UCSD-AML1 (cell line): Measurements from ENCODE around the gene RPGR.

Experiments used
- DNase-seq: peaks from one replicate; lab custom pipeline; 2025; ENCODE audit not compliant: unreplicated experiment; lab: John Stamatoyannopoulos, UW

The RPGR gene, protein sequence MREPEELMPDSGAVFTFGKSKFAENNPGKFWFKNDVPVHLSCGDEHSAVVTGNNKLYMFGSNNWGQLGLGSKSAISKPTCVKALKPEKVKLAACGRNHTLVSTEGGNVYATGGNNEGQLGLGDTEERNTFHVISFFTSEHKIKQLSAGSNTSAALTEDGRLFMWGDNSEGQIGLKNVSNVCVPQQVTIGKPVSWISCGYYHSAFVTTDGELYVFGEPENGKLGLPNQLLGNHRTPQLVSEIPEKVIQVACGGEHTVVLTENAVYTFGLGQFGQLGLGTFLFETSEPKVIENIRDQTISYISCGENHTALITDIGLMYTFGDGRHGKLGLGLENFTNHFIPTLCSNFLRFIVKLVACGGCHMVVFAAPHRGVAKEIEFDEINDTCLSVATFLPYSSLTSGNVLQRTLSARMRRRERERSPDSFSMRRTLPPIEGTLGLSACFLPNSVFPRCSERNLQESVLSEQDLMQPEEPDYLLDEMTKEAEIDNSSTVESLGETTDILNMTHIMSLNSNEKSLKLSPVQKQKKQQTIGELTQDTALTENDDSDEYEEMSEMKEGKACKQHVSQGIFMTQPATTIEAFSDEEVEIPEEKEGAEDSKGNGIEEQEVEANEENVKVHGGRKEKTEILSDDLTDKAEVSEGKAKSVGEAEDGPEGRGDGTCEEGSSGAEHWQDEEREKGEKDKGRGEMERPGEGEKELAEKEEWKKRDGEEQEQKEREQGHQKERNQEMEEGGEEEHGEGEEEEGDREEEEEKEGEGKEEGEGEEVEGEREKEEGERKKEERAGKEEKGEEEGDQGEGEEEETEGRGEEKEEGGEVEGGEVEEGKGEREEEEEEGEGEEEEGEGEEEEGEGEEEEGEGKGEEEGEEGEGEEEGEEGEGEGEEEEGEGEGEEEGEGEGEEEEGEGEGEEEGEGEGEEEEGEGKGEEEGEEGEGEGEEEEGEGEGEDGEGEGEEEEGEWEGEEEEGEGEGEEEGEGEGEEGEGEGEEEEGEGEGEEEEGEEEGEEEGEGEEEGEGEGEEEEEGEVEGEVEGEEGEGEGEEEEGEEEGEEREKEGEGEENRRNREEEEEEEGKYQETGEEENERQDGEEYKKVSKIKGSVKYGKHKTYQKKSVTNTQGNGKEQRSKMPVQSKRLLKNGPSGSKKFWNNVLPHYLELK

DNA sequence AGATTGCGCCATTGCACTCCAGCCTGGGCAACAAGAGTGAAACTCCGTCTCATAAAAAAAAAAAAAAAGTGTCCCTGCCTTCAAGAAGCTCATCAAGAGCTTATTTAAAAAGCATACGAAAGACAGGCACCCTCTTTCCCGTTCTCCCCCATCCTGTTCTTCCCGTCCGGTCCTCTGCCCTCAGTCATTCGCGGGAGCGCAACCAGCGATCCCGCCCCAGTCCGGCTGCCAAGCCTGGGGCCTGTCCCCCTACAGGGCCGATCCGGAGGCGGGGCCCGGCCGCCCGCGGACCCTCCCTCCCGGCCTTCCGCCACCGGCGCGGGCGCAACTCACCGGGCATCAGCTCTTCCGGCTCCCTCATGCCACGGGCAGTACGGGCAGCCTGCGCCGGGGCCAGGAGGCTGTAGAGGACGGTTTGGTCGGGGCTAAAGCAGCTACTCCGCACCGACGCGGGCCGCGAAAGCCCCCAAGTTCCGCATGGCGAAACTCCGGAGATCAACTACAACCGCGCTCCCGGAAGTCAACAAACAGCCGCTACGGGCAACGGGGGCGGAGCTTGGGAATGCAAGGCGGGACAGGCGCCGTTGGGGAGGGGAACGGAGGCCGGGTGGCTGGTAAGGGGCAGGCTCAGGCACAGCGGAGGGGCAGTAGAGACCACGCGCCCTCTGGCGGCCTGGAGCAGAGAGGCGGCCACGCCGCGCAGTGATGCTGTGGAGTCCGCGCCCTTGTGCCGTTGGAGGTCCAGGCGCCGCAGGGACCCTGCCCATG is at the start of gene RPGR:
Gene RPGR, minus strand, starts transcription at position 503 of the 768 bp plus-strand sequence. Its CDS starts 142 bp downstream, at position 361.
- DNase-seq, result peak; percentile 90

DNA sequence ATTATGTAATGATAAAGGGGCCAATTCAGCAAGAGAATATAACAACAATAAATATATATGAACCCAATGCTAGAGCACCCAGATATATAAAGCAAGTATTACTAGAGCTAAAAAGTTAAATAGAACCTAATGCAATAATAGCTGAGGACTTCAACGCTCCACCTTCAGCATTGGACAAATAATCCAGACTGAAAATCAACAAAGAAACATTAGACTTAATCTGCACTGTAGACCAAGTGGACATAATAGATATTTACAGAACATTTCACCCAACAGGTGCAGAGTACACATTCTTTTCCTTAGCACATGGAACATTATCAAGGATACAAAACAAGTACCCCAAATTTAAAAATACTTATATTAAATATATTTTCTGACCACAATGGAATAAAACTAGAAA is 49.4 kb upstream of the RPGR start:
- DNase-seq, result no peak

DNA sequence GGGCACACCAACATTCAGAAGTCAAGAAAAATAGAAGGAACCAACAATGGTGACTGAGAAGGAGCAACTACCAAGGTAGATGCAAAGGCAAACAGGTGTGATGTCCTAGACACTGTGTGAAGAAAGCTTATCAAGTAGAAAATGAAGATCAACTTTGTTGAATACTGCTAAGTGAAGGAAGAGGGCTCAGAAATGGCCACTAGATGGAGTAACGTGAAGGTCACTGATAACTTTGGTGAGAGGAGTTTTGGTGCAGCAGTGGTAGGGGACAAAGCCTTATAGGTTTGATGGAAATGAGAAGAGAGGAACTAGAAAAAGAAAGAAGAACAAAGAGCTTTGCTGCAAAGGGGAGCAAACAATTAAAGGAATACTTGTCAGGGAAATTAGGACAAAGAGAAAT is 48.6 kb upstream of the RPGR start:
- DNase-seq, result no peak

DNA sequence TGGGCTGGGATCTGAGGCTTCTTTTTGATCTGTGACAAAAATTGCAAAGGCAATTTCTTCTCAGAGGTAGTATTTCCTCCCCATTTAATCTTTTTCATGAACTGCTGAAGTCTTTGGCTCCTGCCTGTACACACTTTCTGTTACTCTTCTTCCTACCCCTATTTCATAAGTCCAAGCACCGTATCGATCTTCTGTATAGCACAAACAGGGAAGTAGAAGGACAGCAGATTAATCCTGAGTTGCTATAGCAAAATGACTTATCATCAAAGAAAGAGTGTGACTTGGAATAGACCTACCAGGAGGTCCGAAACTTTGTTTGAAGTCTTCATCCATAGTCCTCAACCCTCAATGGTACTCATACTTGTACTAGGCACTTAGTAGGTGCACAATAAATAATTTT is 47.1 kb upstream of the RPGR start:
- no peak for DNase-seq

DNA sequence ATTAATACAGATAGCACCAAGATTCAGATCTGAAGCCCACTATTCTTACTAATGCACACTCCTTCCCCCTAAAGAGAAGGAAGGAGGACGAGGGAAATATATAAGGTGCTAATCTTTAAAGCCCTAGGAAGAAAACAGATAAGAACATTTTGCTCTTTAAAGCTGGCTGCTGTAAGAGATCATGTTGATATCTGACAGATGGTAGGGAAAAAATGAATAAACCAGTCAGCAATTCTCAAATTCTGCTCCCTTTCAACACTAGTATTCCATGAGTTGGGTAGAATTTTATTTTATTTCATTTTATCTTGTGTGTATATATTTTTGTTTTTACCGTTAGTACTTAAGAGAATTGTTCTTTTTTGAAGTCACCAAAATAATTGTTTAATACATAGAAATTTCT is 44.3 kb upstream of the RPGR start:
- no peak for DNase-seq

DNA sequence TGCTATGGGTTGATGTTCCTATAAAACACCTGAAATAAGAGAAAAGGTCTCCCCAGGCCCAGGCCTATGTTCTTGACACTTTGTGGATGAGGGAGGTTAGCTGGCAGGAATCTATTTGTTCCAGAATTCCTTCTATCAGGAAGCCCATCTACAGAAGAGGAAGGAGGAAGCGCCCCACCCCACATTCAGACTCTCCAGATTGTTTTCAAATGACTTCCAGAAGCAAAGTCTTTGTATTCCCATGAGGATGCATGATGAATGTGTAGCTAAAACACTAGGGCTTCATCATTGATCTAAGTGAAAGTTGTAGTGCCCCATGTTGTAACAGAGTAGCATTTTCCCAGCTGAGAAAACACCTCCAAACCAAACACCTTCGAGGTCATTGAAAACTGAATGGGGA is 41.5 kb upstream of the RPGR start:
- no peak for DNase-seq

DNA sequence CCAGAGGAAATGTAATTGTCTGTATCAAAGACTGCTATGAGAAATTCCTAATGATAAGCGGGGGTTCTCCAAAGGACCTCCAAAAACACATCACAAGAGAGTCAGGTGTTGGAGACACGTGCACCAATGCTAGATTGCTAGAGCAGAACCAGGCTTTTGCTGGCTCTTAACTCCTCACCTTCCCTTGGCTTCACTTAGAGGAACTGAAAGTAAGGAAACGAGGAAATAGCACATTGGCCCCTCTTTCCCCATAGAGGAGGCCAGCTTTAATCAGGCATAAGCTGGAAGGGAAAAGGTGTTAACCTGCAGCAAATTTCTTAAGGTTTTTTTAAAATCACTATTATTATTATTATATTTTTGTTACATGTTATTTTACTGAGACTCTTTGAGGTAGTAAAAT is 38.6 kb upstream of the RPGR start:
- no peak for DNase-seq

DNA sequence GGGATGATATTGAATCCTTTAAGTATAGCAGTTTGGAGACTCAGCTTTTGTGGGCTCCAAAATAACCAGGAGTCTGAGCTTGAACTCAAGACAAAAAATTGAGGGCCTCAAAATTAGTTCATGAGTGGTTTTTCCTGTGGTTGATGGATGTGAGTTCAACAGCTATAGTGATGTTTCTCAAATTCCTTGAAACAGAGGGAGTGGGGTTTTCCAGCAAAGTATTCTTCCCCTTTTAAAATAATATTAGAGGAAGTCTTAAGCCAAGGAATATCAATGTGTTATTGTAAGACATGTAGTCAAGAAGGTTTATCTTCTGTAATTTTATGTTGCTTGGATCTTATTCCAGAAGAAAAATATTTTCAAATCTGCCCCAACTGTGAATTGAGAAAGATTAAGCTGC is 35.7 kb upstream of the RPGR start:
- DNase-seq, result no peak

DNA sequence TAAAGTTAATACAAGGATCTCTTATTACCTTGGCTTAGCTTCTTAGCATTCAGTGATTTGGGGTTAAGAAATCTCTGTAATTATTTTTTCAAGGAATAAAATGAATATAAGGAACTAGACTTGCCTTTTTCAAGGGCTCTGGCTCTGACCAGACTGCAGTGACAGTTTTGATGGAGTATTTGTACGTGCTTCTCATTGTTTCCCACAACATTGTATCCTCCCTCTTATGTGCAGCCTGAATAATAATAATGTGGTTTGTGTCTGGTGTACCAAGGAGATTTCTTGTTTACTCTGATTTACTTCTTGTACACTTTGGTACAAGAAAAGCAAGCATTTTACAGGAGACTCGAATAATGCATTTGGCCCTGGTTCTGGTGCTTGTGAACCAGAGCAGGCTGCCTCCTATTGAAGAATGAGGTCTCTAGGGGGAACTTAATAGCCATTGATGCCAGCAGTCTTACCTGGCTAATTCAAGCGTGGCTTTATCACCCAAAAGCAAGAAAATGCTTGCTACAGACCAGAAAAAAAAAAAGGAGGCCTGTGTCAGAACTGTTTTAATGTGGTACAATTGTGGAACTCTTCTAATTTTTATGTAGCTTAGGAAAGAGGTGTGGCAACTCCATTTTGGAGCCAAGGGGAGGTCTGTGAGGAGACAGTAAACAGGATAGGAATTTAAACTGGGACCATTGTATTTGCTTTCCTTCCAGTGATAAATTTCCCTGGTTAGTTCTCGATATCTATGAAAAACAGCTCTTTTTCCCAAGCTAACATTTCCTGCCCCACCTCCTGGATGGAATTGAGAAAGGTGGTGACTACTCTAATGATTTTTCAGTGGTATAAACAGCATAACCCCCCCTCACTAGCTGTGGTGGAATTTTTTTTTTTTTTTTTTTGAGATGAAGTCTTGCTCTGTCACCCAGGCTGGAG is 30.7 kb upstream of the RPGR start:
- DNase-seq, result no peak

DNA sequence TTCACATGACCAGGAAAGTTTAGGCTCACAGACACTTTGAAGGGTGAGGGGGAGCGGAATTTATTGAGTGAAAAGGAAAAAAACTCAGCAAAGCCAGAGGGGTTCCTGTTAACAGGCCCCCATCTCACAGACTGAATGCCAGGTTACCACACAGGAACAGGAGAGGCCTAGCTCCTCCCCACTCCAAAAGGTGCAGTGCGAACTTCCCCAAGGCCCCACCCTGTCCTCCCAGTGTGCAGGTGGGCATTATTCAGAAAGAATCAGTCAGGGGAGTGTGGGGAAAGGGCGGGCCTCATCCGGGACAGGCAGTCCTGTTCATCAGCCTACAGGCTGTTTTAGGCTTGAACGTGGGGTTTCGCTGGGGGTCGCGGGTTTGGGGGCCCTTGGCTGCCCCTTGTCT is 29.1 kb upstream of the RPGR start:
- DNase-seq, result no peak

DNA sequence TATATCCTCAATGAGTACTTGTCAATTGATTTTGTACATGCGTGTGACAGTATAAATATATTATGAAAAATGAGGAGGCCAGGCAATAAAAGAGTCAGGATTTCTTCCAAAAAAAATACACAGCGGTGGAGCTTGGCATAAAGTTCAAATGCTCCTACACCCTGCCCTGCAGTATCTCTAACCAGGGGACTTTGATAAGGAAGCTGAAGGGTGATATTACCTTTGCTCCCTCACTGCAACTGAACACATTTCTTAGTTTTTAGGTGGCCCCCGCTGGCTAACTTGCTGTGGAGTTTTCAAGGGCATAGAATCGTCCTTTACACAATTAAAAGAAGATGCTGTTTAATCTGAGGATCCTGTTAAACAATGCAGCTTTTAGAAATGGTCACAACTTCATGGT is 25.1 kb upstream of the RPGR start, which contains the start of gene OTC:
Gene OTC, plus strand, starts transcription at position 243 of the 400 bp plus-strand sequence. Its CDS starts 93 bp downstream, at position 336.
- no peak for DNase-seq

DNA sequence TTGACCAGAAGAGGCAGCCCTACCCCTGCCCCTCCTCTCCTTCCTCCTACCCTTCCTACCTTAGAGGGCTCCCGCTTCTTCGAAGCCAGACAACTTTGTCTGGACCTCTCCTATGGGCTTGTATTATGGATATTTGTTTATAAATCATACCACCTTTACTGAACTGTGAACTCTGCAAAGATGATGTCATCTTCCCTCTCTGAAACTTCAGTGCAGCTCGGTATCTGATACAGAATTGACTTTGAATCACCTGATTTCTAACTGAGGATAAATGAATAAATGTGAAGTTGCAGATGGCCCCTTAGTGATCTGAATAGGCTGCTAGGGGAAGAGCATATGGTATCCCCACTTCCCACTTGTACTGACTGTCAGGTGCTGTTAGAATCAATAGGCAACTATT is 24.0 kb upstream of the RPGR start:
- no peak for DNase-seq

DNA sequence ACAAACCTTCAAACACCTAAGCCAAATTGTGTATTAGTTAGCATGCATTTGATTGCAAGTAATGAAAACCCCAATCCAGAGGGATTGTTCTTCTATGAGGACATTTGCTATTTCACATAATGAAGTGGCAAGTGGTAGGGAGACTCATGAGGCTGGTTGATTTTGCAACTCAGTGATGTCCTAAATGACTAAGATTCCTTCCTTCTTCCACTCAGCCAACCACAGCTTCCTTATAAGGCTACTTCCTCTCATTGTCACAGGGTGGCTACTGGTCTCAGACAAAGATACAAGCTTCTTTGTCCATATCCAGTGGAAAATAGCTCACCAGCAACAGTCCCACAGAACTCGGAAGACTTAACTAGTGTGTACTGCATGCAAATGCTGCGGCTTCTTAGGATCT is 19.8 kb upstream of the RPGR start:
- DNase-seq, result no peak

DNA sequence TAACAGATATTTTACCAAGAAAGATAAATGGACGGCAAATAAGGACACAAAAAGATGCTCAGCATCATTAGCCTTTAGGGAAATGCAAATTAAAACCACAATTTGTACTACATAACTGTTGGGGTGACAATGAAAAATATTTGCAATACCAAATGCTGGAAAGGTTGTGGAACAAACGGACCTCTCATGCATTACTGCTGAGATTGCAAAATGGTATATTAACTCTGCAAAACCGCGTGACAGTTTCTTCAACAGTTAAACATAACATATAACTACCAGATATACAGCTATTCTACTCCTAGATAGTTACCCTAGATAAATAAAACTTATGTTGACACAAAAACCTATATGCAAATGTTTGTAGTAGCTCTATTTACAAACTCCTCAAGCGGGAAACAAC is 18.8 kb upstream of the RPGR start:
- DNase-seq, result no peak

DNA sequence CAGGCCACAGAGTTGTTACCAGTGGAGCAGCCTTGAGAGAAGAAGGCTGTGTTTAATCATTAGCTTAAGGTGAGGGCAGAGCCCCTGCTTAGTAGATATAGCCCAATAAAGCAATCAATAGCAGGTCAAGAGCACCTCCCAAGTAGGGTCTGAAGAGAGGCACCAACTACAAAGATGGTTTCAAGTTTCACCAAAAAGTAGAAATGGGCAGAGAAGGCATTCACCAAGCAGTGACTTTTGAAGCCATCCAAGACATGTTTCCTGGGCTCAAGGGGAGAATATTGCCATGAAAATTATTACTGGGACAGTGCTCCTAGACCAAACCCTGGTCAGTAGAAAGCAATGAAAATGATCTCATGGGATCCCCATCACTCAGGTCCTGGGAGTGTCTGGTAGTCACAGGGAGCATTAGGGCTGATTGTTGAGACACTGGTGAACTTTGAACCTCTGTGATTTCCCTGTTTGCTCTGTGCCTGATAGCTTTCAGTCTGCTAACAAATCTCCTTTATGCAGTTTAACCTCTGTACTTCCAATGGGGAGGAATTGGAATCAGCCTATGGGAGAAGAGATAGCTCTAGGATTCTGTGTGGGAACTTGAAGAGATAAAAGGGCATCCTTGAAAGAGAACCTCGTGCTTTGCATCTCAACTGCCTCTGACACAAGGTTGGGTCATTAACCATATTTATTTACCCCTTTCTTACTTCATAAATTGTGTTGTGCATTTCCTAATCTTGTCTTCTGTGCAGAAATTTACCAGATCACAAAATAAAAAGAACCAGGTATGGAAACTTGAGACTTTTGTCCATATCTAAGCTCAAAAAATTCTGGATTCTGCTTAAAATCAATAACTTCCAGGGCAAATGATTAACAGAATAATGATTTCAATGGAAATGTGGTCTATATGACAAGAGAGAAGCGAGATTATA is 15.8 kb upstream of the RPGR start:
- no peak for DNase-seq

DNA sequence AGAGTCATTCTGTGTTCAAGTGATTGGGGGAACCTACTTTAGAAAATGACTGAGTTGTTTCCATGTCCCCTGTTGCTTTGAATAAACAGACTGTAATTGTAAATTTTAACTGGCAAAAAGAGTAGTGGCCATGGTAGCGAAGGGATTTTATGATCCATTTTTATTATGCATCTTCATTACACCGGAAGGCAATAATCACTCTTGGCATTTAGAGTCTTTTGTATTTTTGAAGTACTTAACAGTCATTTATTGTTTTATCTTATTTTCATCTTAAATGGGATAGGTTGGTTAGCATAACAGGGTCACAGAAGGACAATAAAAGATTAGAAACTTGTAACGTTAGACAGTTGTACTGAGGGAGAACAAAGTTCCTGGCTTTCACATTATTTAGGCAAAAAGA is 14.1 kb upstream of the RPGR start:
- DNase-seq, result no peak

DNA sequence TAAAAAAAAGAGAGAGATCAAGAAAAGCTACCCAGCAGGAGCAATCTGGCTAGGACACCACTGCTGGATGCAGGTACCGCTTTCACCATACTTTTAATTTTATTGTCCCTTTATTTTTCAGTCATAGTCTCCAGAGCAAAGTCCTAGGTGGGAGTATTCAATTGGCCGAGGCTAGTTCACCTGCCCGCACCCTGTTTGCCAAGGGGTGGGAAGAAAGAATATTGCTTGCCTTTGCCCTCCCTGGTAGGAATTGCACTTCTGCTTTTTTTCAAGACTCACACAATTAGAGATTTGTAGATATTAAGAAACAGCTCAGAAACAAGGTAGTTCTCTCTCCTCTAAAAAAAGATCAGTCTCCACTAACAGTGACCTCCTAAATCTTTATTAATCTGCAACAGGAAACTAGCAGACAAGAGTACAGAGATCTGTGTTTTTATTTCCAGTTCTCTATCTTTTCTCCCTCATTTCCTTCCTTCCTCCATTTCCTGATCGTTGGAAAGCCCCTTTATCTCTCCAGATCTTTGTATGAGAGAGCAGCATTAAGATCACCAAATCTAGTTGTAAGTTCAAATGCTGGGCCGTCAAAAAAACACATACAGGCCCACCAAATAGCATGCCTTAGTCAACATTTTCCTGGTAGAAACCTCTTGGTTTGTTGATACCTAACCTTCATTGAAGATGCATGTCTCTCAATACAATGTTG is 9.4 kb upstream of the RPGR start:
- DNase-seq, result no peak

DNA sequence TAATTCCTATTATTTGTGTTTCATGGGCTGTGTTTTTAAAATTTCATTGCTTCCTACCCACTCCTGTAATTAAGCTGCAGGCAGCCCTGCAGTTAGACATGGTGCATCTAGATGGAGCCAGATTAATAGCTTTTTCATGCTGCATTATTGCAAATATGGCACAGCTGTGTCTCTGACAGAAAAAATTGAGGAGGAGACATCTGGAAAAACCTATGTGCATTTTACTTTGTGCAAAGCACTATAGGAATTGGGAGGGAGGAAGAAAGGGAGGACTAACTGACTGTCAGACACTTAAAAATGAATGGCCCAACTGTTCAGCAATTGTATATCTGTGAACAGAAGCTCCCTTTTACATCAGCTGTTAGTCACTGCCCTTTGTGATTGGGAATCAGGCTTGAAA is 8.1 kb upstream of the RPGR start:
- no peak for DNase-seq
